Skeletal muscle tissue (tissue), 4 donors: Measurements from ENCODE around the gene CPD. TPM values are rescaled to one million over a fixed set of nuclear protein-coding genes. Genes with fewer than 3 reads are reported as not detected.

Experiments
- H3K27ac ChIP-seq: one replicate; pipeline ENCODE4 v1.7.0; 2013; ENCODE audit warnings: mild to moderate bottlenecking, low read depth, low read length, inconsistent platforms
- H3K27me3 ChIP-seq, 3 donors: one replicate each; pipeline ENCODE4 v1.7.0; 2013; ENCODE audit warnings: low read length in 3 of 3; ENCODE audit not compliant: control insufficient read depth in 3 of 3, insufficient read depth in 3 of 3
- H3K36me3 ChIP-seq, 3 donors: one replicate each; pipeline ENCODE4 v1.7.0; 2013; ENCODE audit warnings: low read length in 3 of 3; ENCODE audit not compliant: control insufficient read depth in 3 of 3, insufficient read depth in 3 of 3
- H3K4me1 ChIP-seq, 3 donors: one replicate each; pipeline ENCODE4 v1.7.0; 2013; ENCODE audit warnings: low read length in 3 of 3, mild to moderate bottlenecking in 3 of 3; ENCODE audit not compliant: control insufficient read depth in 3 of 3, insufficient read depth in 3 of 3
- H3K4me3 ChIP-seq, 3 donors: one replicate each; pipeline ENCODE4 v1.7.0; 2013; ENCODE audit warnings: low read length in 3 of 3
- H3K9ac ChIP-seq, 3 donors: one replicate each; pipeline ENCODE4 v1.7.0; 2013; ENCODE audit warnings: low read length in 3 of 3, mild to moderate bottlenecking in 3 of 3, moderate library complexity in 2 of 3, low read depth in 1 of 3
- H3K9me3 ChIP-seq, 3 donors: one replicate each; pipeline ENCODE4 v1.7.0; 2013; ENCODE audit warnings: low read length in 3 of 3; ENCODE audit not compliant: control insufficient read depth in 3 of 3
- total RNA-seq: library from RNA; depleted of rRNA; stranded (reverse); fragments of >200 nt; gene quantifications from one replicate; pipeline ENCODE4 v1.2.3, GENCODE V29; 2014
- donor health status: Osteomylitis.

Gene CPD
- total RNA-seq, 1 donor from 2014 or later: 41.8 TPM

DNA sequence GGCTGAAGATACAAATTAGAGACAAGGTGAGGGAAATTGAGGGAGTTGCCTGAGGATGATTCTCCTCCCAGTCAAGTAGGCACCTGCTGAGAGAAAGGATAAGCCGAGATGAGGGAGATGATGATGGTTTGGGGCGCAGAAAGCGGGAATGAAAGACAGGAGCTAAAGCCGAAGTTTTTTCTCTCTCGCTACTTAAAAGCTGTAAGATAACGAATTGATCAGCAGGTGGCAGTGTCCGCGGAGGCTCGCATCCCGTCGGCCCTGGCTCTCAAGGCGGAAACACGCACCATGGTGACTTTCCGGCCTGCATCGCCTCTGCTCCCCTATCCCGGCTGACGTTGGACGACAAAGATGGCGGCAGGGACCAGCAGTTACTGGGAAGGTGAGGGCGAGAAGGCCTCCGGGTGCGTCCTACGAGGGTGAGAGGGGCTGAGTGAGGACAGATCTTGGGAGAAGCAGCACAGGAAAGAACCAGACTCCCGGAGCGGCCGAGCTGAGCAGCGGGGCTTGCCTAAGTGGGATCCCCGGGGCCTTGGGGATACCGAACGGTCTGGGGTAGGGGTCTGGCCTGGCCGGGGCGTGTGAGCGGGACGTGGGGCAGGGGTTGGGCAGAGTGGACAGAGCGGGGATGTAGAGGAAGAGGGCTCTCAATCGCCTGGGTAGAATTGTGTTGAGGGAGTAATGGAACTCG lies 98.5 kb downstream of the CPD start, which contains the start of gene GOSR1:
Gene GOSR1, plus strand, starts transcription at position 326 of the 691 bp plus-strand sequence. Its CDS starts 26 bp downstream, at position 352.
- Histone ChIP-seq H3K27ac (peak within 1 kb of the TSS; percentile 97), H3K27me3 (peaks cover 0 to 5% (median 3%) of the 10 kb centered on the region in 3 donors), H3K9ac (peak within 1 kb of the TSS; percentile 96 to 100 (median 97)), H3K36me3 (peaks cover 9 to 14% (median 9%) of the 10 kb centered on the region in 3 donors), H3K9me3 (no peaks in the 10 kb centered on the region), H3K4me1 (peaks cover 6 to 15% (median 7%) of the 10 kb centered on the region in 3 donors), H3K4me3 (peak within 1 kb of the TSS; percentile 93 to 99 (median 94))

DNA sequence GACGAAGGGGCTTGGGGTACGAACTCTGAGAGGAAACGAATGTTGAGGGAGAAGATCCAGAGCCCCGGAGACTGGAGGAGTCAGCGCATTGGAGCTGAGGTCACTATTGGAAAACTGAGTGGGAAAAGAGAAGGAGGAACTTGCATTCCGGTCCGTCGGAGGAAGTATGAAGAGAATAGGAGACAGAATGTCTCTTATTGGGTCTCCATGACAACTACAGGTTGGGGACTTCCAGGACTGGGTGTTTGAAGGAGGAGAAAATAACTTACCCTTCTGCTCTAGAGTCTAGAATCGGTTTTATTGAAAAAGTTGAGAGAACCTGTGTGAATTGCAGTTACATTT lies 99.0 kb downstream of the CPD start:
- Histone ChIP-seq H3K9ac (peak overlapping the region; percentile 96 to 100 (median 97)), H3K27ac (peak overlapping the region; percentile 97), H3K36me3 (peaks cover 12 to 17% (median 15%) of the 10 kb centered on the region in 3 donors), H3K4me3 (peak overlapping the region; percentile 93 to 99 (median 94)), H3K4me1 (peaks cover 6 to 15% (median 10%) of the 10 kb centered on the region in 3 donors), H3K27me3 (peaks cover 0 to 3% (median 0%) of the 10 kb centered on the region in 3 donors), H3K9me3 (no peaks in the 10 kb centered on the region)

DNA sequence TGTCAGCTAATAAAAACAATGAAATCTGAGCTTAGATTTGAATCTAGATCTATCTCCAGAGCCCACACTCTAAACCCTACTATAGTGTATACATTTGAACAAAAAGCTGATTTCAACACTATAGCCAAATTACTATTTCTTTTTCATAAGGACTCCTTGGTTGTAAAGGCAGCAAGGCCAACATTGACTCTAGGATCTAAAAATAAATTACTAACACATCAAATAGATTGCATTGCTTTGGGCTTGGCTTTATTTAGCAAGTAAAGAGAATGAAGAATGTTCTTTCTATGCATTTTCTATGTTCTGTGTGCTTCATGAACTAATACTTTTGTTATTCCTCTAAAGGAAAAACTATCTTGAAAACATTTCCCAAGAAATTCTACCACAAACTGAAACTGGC lies 103.8 kb downstream of the CPD start:
- Histone ChIP-seq H3K27me3 (no peaks in the 10 kb centered on the region), H3K9me3 (no peaks in the 10 kb centered on the region), H3K9ac (no peak overlapping the region), H3K27ac (peak overlapping the region; percentile 26), H3K4me1 (peaks cover 0 to 9% (median 6%) of the 10 kb centered on the region in 3 donors), H3K4me3 (no peak overlapping the region), H3K36me3 (peaks cover 22 to 53% (median 50%) of the 10 kb centered on the region in 3 donors)

DNA sequence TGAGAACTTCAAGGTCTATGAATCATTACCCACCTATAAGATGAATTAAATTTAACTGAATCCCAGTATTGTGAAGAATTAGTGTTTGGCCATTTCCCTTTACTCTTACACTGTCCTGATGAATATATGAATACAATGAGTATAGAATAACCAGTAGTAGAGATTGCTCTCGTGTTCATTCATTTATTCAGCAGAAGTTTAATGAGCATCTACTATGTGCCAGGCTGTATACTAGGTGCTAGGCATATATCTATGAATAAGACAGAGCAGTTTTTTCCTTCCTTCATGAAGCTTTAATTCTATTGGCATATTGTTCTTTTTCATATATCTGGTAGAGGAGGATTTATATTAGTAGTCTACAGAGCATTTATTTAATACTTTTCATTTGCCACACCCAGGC lies 104.4 kb downstream of the CPD start:
- Histone ChIP-seq H3K27ac (peak overlapping the region; percentile 26), H3K4me1 (peaks cover 0 to 6% (median 4%) of the 10 kb centered on the region in 3 donors), H3K9ac (no peak overlapping the region), H3K4me3 (no peak overlapping the region), H3K9me3 (no peaks in the 10 kb centered on the region), H3K36me3 (peaks cover 21 to 56% (median 53%) of the 10 kb centered on the region in 3 donors), H3K27me3 (no peaks in the 10 kb centered on the region)

DNA sequence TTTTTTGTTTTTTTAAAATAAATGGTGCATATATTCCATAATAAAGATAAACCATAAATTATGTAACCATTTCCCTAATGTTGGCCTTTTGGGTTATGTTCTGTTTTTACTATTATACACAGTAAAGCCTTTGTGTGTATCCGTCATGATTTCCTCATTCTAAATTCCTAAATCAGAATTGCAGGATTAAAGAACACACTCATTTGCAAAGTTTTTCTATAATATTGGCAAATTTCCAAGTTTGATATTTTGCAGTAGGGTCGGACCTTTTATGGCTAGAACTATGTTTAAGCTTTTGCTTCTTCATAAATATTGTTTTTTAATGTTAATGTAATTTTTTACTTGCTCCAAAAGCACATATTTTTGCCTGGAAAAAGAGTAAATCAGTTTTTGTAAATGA lies 115.1 kb downstream of the CPD start:
- H3K27ac ChIP-seq: no peak overlapping the region
- peaks cover 35 to 74% (median 72%) of the 10 kb centered on the region in 3 donors for H3K36me3 ChIP-seq
- H3K9ac ChIP-seq: no peak overlapping the region
- H3K27me3 ChIP-seq: no peaks in the 10 kb centered on the region
- no peaks in the 10 kb centered on the region for H3K4me1 ChIP-seq
- H3K9me3 ChIP-seq: no peaks in the 10 kb centered on the region
- H3K4me3 ChIP-seq: no peak overlapping the region

DNA sequence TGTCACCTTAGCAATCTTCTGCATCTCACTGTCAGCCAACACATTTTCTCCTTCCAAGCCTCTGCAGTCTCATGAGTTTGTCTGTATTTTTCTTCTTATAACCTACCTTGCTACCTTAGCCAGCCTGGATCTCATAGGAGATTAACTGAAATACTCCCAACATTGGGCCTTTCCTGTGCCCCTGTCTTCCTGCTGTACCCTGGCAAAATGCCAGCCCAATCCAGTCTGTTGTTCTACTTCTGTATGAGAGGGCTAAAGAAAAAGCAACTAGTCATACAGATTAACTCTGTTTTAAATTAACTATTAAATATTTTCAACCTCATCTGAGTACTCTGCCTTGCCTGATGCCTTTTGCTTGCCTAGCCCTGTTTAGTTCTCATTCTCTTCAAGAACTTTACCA lies 116.9 kb downstream of the CPD start:
- H3K9me3 ChIP-seq: no peaks in the 10 kb centered on the region
- no peak overlapping the region for H3K4me3 ChIP-seq
- peaks cover 25 to 62% (median 57%) of the 10 kb centered on the region in 3 donors for H3K36me3 ChIP-seq
- H3K4me1 ChIP-seq: no peaks in the 10 kb centered on the region
- H3K27me3 ChIP-seq: no peaks in the 10 kb centered on the region
- H3K27ac ChIP-seq: no peak overlapping the region
- no peak overlapping the region for H3K9ac ChIP-seq

DNA sequence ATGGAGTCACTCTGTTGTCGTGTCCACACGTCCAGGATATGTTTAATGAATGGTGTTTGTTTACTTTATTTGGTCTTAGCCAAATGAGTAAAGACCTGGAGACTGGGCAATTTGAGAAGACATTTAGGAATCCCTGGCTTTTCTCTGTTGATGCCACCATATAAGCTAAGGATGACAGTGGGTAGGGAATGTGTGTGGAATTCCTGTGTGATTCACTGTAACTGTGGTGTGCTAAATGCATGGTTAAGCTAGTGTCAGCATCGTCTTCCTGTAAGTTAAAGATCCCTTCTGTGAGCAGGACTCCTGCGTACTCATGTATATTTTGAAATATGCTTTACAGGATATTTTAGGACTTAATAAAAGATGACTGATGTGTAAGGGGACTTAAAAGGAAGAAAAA lies 124.8 kb downstream of the CPD start:
- no peaks in the 10 kb centered on the region for H3K4me1 ChIP-seq
- no peak overlapping the region for H3K27ac ChIP-seq
- H3K9me3 ChIP-seq: no peaks in the 10 kb centered on the region
- no peak overlapping the region for H3K4me3 ChIP-seq
- no peaks in the 10 kb centered on the region for H3K27me3 ChIP-seq
- H3K36me3 ChIP-seq: peaks cover 6 to 27% (median 10%) of the 10 kb centered on the region in 3 donors
- H3K9ac ChIP-seq: no peak overlapping the region

DNA sequence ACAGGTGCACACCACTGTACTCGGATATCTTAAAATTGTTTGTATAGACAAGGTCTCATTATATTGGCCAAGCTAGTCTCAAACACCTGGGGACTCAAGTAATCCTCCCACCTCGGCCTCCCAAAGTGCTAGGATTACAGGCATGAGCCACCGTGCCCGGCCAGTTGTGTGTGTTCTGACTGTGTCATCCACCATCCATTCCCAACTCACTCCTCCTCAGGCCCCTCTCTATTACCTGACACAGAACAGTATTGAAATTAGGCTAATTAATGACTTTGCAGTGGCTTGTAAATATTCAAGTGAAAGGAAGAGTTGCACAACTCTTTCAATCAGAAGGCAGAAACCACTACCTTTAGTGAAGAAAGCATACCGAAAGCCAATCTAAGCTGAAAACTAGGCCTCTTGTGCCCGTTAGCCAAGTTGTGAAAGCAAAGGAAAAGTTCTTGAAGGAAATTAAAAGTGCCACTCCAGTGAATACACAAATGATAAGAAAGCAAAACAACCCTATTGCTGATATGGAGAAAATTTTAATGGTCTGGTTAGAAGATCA lies 127.2 kb downstream of the CPD start:
- H3K36me3 ChIP-seq: peaks cover 5 to 18% (median 10%) of the 10 kb centered on the region in 3 donors

DNA sequence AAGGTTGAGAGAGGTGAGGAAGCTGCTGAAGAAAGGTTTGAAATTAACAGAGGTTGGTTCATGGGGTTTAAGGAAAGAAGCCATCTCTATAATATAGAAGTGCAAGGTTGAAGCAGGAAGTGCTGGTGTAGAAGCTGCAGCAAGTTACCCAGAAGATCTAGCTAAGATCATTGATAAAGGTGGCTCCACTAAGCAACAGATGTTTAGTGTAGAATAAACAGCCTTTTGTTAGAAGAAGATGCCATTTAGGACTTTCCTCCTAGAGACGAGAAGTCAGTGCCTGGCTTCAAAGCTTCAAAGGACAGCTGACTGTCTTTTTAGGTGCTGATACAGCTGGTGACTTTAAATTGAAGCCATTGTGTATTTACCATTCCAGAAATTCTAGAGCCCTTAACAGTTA lies 127.8 kb downstream of the CPD start:
- no peak overlapping the region for H3K4me3 ChIP-seq
- no peaks in the 10 kb centered on the region for H3K27me3 ChIP-seq
- no peaks in the 10 kb centered on the region for H3K4me1 ChIP-seq
- no peaks in the 10 kb centered on the region for H3K9me3 ChIP-seq
- H3K9ac ChIP-seq: no peak overlapping the region
- H3K27ac ChIP-seq: no peak overlapping the region
- peaks cover 2 to 15% (median 10%) of the 10 kb centered on the region in 3 donors for H3K36me3 ChIP-seq

More for the DNA sequence above, 127.2 kb downstream of the CPD start:
- Histone ChIP-seq H3K4me3 (no peak overlapping the region), H3K9me3 (no peaks in the 10 kb centered on the region), H3K27ac (no peak overlapping the region), H3K27me3 (no peaks in the 10 kb centered on the region), H3K4me1 (no peaks in the 10 kb centered on the region), H3K9ac (no peak overlapping the region)

DNA sequence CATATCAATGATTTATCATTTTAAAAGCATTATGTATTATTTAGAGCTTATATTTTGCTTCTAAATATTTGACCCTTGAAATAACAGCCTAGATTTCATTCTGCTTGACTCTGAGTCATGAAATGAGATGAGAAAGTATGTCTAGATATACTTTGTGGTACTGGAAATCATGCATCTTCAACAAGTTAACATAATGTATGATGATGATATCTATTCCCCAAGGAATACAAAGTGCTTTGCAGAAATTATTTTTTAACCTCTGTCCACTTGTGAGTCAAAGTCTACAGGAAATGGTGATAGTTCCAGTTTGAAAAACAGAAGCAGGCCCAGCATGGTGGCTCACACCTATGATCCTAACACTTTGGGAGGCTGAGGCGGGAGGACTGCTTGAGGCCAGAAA lies 134.6 kb downstream of the CPD start:
- no peaks in the 10 kb centered on the region for H3K27me3 ChIP-seq

More for the DNA sequence above, 134.6 kb downstream of the CPD start:
- Histone ChIP-seq H3K9me3 (no peaks in the 10 kb centered on the region), H3K4me3 (no peak overlapping the region), H3K4me1 (no peaks in the 10 kb centered on the region), H3K27ac (no peak overlapping the region), H3K36me3 (peaks cover 4 to 14% (median 13%) of the 10 kb centered on the region in 3 donors), H3K9ac (no peak overlapping the region)
